Fibroblast of skin of scalp (primary cell): ENCODE results near the gene SLITRK6. TPM values are rescaled to one million over a fixed set of nuclear protein-coding genes. Genes with fewer than 3 reads are reported as not detected.
"Not testable (repeated sequence)": the region's sequence is repeated elsewhere in the genome, so short reads cannot be mapped to it uniquely, and the experiment has no call there.

ENCODE experiments used
- DNase-seq: peaks from one replicate; pipeline ENCODE4 v3.0.0-alpha.2; 2013
- polyA plus RNA-seq, 2 experiments: library from polyadenylated mRNA; unstranded; fragments of 120-200 nt; gene quantifications; one replicate each; pipeline ENCODE4 v1.2.1, GENCODE V29; 2013; ENCODE audit not compliant: insufficient read length in 2 of 2

Gene SLITRK6
- 0.18 TPM for polyA plus RNA-seq (2013, experiment 1 of 2; ENCODE audit: insufficient read length)
- polyA plus RNA-seq (2013, experiment 2 of 2; ENCODE audit: insufficient read length) = 0.41 TPM

- DNase-seq = peak; percentile 50
Measured at GRCh38 chr13:85799097-85799582, at the start of gene SLITRK6. Gene SLITRK6, minus strand, starts transcription at chr13:85799419. Its CDS starts 2,911 bp downstream, at chr13:85796508.

- DNase-seq = no peak
Measured at GRCh38 chr13:85847012-85847411, 47.8 kb upstream of the SLITRK6 start.

- no peak for DNase-seq
Measured at GRCh38 chr13:85841427-85841826, 42.2 kb upstream of the SLITRK6 start.

GRCh38 chr13:85833921-85834320 is 34.7 kb upstream of the SLITRK6 start:
- no peak for DNase-seq

GRCh38 chr13:85828094-85828684 is 29.0 kb upstream of the SLITRK6 start:
- peak; percentile 27 for DNase-seq

- no peak for DNase-seq
Measured at GRCh38 chr13:85825454-85825853, 26.2 kb upstream of the SLITRK6 start.

- no peak for DNase-seq
Measured at GRCh38 chr13:85823832-85824231, 24.6 kb upstream of the SLITRK6 start.

GRCh38 chr13:85819513-85819912 is 20.3 kb upstream of the SLITRK6 start:
- DNase-seq = no peak

- no peak for DNase-seq
Measured at GRCh38 chr13:85816413-85816812, 17.2 kb upstream of the SLITRK6 start.

- DNase-seq = no peak
Measured at GRCh38 chr13:85812282-85812681, 13.1 kb upstream of the SLITRK6 start.

GRCh38 chr13:85808811-85809210 is 9.6 kb upstream of the SLITRK6 start:
- no peak for DNase-seq

GRCh38 chr13:85806553-85807175 is 7.4 kb upstream of the SLITRK6 start:
- DNase-seq = peak; percentile 54

- no peak for DNase-seq
Measured at GRCh38 chr13:85798556-85798955, 663 bp downstream of the SLITRK6 start.

GRCh38 chr13:85797311-85797710 is 1.9 kb downstream of the SLITRK6 start:
- no peak for DNase-seq

- DNase-seq = no peak
Measured at GRCh38 chr13:85785205-85785604, 14.0 kb downstream of the SLITRK6 start.

- peak; percentile 5 for DNase-seq
Measured at GRCh38 chr13:85772367-85772766, 26.9 kb downstream of the SLITRK6 start.

GRCh38 chr13:85771856-85772255 is 27.4 kb downstream of the SLITRK6 start:
- DNase-seq = no peak

- no peak for DNase-seq
Measured at GRCh38 chr13:85768946-85769345, 30.3 kb downstream of the SLITRK6 start.

- no peak for DNase-seq
Measured at GRCh38 chr13:85755123-85755522, 44.1 kb downstream of the SLITRK6 start.

GRCh38 chr13:85743201-85743770 is 55.9 kb downstream of the SLITRK6 start:
- DNase-seq = not testable (repeated sequence)
